IPS-20b (cell line): ENCODE data around the gene DSG3.
"Not testable (repeated sequence)": the region's sequence is repeated elsewhere in the genome, so short reads cannot be mapped to it uniquely, and the experiment has no call there.

Source experiments
- H3K27ac ChIP-seq: one replicate; pipeline ENCODE4 v1.5.1; 2013; ENCODE audit warnings: low read length
- H3K27me3 ChIP-seq: 2 replicates; pipeline ENCODE4 v1.6.1; 2013; ENCODE audit warnings: mild to moderate bottlenecking, low read length, inconsistent platforms; ENCODE audit not compliant: insufficient read depth
- H3K36me3 ChIP-seq: 2 replicates; pipeline ENCODE4 v1.6.1; 2013; ENCODE audit warnings: low read depth, mild to moderate bottlenecking, inconsistent platforms, low read length, moderate library complexity; ENCODE audit not compliant: insufficient read depth
- H3K4me1 ChIP-seq: 2 replicates; pipeline ENCODE4 v1.6.1; 2013; ENCODE audit warnings: mild to moderate bottlenecking, control low read depth, inconsistent platforms, low read length, moderate library complexity; ENCODE audit not compliant: insufficient read depth
- H3K4me3 ChIP-seq: 2 replicates; pipeline ENCODE4 v1.5.1; 2013; ENCODE audit warnings: mild to moderate bottlenecking, low read length, inconsistent platforms
- H3K9ac ChIP-seq: 2 replicates; pipeline ENCODE4 v1.6.1; 2013; ENCODE audit warnings: low read depth, mild to moderate bottlenecking, inconsistent platforms, low read length, moderate library complexity
- H3K9me3 ChIP-seq: 2 replicates; pipeline ENCODE4 v1.6.1; 2013; ENCODE audit warnings: mild to moderate bottlenecking, low read depth, low read length, inconsistent platforms; ENCODE audit not compliant: insufficient read depth

Gene DSG3

GRCh38 chr18:31493941-31494340 is 46.4 kb downstream of the DSG3 start:
- Histone ChIP-seq H3K4me3 (no peak overlapping the region), H3K27ac (no peak overlapping the region), H3K4me1 (no peaks in the 10 kb centered on the region; the same call in 1 of the 2 replicates), H3K36me3 (no peaks in the 10 kb centered on the region), H3K9ac (no peak overlapping the region), H3K27me3 (peaks cover 16% of the 10 kb centered on the region; the same call in 1 of the 2 replicates), H3K9me3 (no peaks in the 10 kb centered on the region)

- not testable (repeated sequence) for H3K9me3 ChIP-seq, H3K36me3 ChIP-seq, H3K9ac ChIP-seq, H3K27ac ChIP-seq, H3K4me1 ChIP-seq, H3K4me3 ChIP-seq
- peaks cover 16% of the 10 kb centered on the region; the same call in 1 of the 2 replicates for H3K27me3 ChIP-seq
Measured at GRCh38 chr18:31494705-31495244, 47.2 kb downstream of the DSG3 start.

GRCh38 chr18:31497404-31497835 is 49.9 kb downstream of the DSG3 start:
- Histone ChIP-seq H3K27ac (peak overlapping the region; percentile 8), H3K36me3 (no peaks in the 10 kb centered on the region), H3K27me3 (peaks cover 16% of the 10 kb centered on the region; the same call in 1 of the 2 replicates), H3K4me3 (peak overlapping the region; percentile 96), H3K4me1 (peaks cover 17% of the 10 kb centered on the region), H3K9me3 (no peaks in the 10 kb centered on the region), H3K9ac (peak overlapping the region; percentile 97)

GRCh38 chr18:31497836-31498573 is 50.5 kb downstream of the DSG3 start, which contains the start of gene DSG2:
TSS of gene DSG2 (plus strand) at chr18:31498177. CDS start at chr18:31498252, 75 bp downstream.
- Histone ChIP-seq H3K4me1 (peaks cover 17% of the 10 kb centered on the region), H3K9me3 (no peaks in the 10 kb centered on the region), H3K9ac (peak within 1 kb of the TSS; percentile 97), H3K27ac (peak within 1 kb of the TSS; percentile 78), H3K36me3 (no peaks in the 10 kb centered on the region), H3K27me3 (peaks cover 16% of the 10 kb centered on the region; the same call in 1 of the 2 replicates), H3K4me3 (peak within 1 kb of the TSS; percentile 96)

GRCh38 chr18:31498574-31499524 is 51.3 kb downstream of the DSG3 start:
- H3K9ac ChIP-seq, result peak overlapping the region; percentile 97
- H3K27me3 ChIP-seq, result peaks cover 16% of the 10 kb centered on the region; the same call in 1 of the 2 replicates
- H3K27ac ChIP-seq, result peak overlapping the region; percentile 78
- H3K9me3 ChIP-seq, result no peaks in the 10 kb centered on the region
- no peaks in the 10 kb centered on the region for H3K36me3 ChIP-seq
- peak overlapping the region; percentile 96 for H3K4me3 ChIP-seq
- peaks cover 17% of the 10 kb centered on the region for H3K4me1 ChIP-seq

GRCh38 chr18:31500051-31500688 is 52.6 kb downstream of the DSG3 start:
- peak overlapping the region; percentile 96 for H3K4me3 ChIP-seq

GRCh38 chr18:31503011-31503410 is 55.5 kb downstream of the DSG3 start:
- no peak overlapping the region for H3K27ac ChIP-seq
- H3K27me3 ChIP-seq, result no peaks in the 10 kb centered on the region
- no peaks in the 10 kb centered on the region for H3K9me3 ChIP-seq
- no peak overlapping the region for H3K9ac ChIP-seq
- H3K36me3 ChIP-seq, result peaks cover 5% of the 10 kb centered on the region; the same call in 1 of the 2 replicates
- peaks cover 17% of the 10 kb centered on the region for H3K4me1 ChIP-seq
- H3K4me3 ChIP-seq, result no peak overlapping the region

More at GRCh38 chr18:31500051-31500688, 52.6 kb downstream of the DSG3 start:
- H3K9me3 ChIP-seq, result no peaks in the 10 kb centered on the region
- H3K27ac ChIP-seq, result no peak overlapping the region
- peaks cover 16% of the 10 kb centered on the region; the same call in 1 of the 2 replicates for H3K27me3 ChIP-seq
- H3K9ac ChIP-seq, result no peak overlapping the region; the same call in 1 of the 2 replicates
- peaks cover 17% of the 10 kb centered on the region for H3K4me1 ChIP-seq
- no peaks in the 10 kb centered on the region for H3K36me3 ChIP-seq

- no peak overlapping the region for H3K9ac ChIP-seq
- no peaks in the 10 kb centered on the region for H3K9me3 ChIP-seq
- peaks cover 14% of the 10 kb centered on the region for H3K4me1 ChIP-seq
- peaks cover 7% of the 10 kb centered on the region; the same call in 1 of the 2 replicates for H3K36me3 ChIP-seq
- H3K4me3 ChIP-seq, result no peak overlapping the region
- H3K27ac ChIP-seq, result no peak overlapping the region
- no peaks in the 10 kb centered on the region for H3K27me3 ChIP-seq
Measured at GRCh38 chr18:31504455-31505147, 57.1 kb downstream of the DSG3 start.

GRCh38 chr18:31505156-31505555 is 57.6 kb downstream of the DSG3 start:
- no peak overlapping the region for H3K27ac ChIP-seq
- peaks cover 9% of the 10 kb centered on the region for H3K4me1 ChIP-seq
- H3K4me3 ChIP-seq, result no peak overlapping the region
- H3K9me3 ChIP-seq, result no peaks in the 10 kb centered on the region
- no peak overlapping the region for H3K9ac ChIP-seq
- H3K27me3 ChIP-seq, result no peaks in the 10 kb centered on the region
- H3K36me3 ChIP-seq, result peaks cover 11% of the 10 kb centered on the region

- Histone ChIP-seq H3K27ac (no peak overlapping the region), H3K4me3 (no peak overlapping the region), H3K4me1 (peaks cover 4% of the 10 kb centered on the region; the same call in 1 of the 2 replicates), H3K9me3 (no peaks in the 10 kb centered on the region), H3K27me3 (no peaks in the 10 kb centered on the region), H3K9ac (no peak overlapping the region), H3K36me3 (peaks cover 11% of the 10 kb centered on the region)
Measured at GRCh38 chr18:31506024-31506742, 58.6 kb downstream of the DSG3 start.
